ENCODE data around the gene DUSP2. TPM values are rescaled to one million over a fixed set of nuclear protein-coding genes. Genes with fewer than 3 reads are reported as not detected.
A peak's percentile ranks its signal among the peaks of the same experiment; 100 is the strongest.

DUSP2 gene
- polyA plus RNA-seq, 3 donors, result 48.4 to 392 (median 66.1) TPM

- Histone ChIP-seq H4K20me1 (ENCODE audit: insufficient read depth, low read length) (no peaks in the 10 kb centered on the region), H3K9ac (ENCODE audit: insufficient read depth, low read length, poor library complexity, severe bottlenecking) (no peak overlapping the region), H3K4me1 (ENCODE audit: control insufficient read depth in 1 of 2, insufficient read depth in 2 of 2, low read length in 2 of 2) (no peaks in the 10 kb centered on the region), H3K27ac (ENCODE audit: low read depth in 1 of 2, low read length in 2 of 2) (no peak overlapping the region), H3K27me3 (ENCODE audit: control insufficient read depth in 2 of 2, insufficient read depth in 2 of 2, low read length in 2 of 2) (peaks cover 0 to 4% of the 10 kb centered on the region in 2 donors), H3K79me2 (ENCODE audit: insufficient read depth, low read length) (no peaks in the 10 kb centered on the region), H3K36me3 (replicated peaks in 1 of 2; ENCODE audit: control insufficient read depth in 1 of 2, insufficient read depth in 2 of 2, low read length in 2 of 2) (no peaks in the 10 kb centered on the region), H2AFZ (ENCODE audit: insufficient read depth, low read depth, low read length, poor library complexity, severe bottlenecking) (no peak overlapping the region), H3K4me2 (replicated peaks; ENCODE audit: extremely low read depth, low read length, poor library complexity, severe bottlenecking) (no peak overlapping the region), H3K4me3 (replicated peaks in 1 of 3; ENCODE audit: low read depth in 2 of 3, low read length in 3 of 3) (no peak overlapping the region), H3K9me3 (replicated peaks in 1 of 2; ENCODE audit: control insufficient read depth in 1 of 2, insufficient read depth in 1 of 2, low read length in 2 of 2) (peaks cover 9 to 14% of the 10 kb centered on the region in 2 donors)
- Mint-ChIP-seq H3K27me3 (ENCODE audit: low read depth in 3 of 3) (peaks cover 6 to 29% (median 14%) of the 10 kb centered on the region in 3 donors), H3K9me3 (peaks cover 10 to 22% (median 17%) of the 10 kb centered on the region in 7 donors), H3K4me1 (no peaks in the 10 kb centered on the region), H3K4me3 (no peak overlapping the region), H3K27ac (no peak overlapping the region), H3K36me3 (no peaks in the 10 kb centered on the region)
- TF ChIP-seq CTCF (IDR thresholded peaks at IDR 0.05), result no peak
- intact Hi-C loops (cut with micrococcal nuclease), result loop anchor here in 1 of 2 donors (10.0 kb wide), 2 partner anchors 65 to 85 kb away; no protein-coding TSS in a partner anchor
- 95% methylated on average over 3 of the region's 3 CpGs for WGBS (ENCODE audit: insufficient coverage)
- DNase-seq, result no peak
These were observed 35.2 kb downstream of the DUSP2 start for GRCh38 chr2:96109931-96110511.

- intact Hi-C loops (cut with micrococcal nuclease), result no loop called here
- peaks cover 5% of the 10 kb centered on the region for H3K4me1 Mint-ChIP-seq
- Histone ChIP-seq H3K9me3 (replicated peaks in 1 of 2; ENCODE audit: control insufficient read depth in 1 of 2, insufficient read depth in 1 of 2, low read length in 2 of 2) (peaks cover 11 to 18% of the 10 kb centered on the region in 2 donors), H3K27me3 (ENCODE audit: control insufficient read depth in 2 of 2, insufficient read depth in 2 of 2, low read length in 2 of 2) (no peaks in the 10 kb centered on the region), H3K9ac (ENCODE audit: insufficient read depth, low read length, poor library complexity, severe bottlenecking) (no peak overlapping the region), H3K4me1 (ENCODE audit: control insufficient read depth in 1 of 2, insufficient read depth in 2 of 2, low read length in 2 of 2) (peaks cover 3 to 5% of the 10 kb centered on the region in 2 donors), H4K20me1 (ENCODE audit: insufficient read depth, low read length) (no peaks in the 10 kb centered on the region), H3K79me2 (ENCODE audit: insufficient read depth, low read length) (no peaks in the 10 kb centered on the region), H3K36me3 (replicated peaks in 1 of 2; ENCODE audit: control insufficient read depth in 1 of 2, insufficient read depth in 2 of 2, low read length in 2 of 2) (no peaks in the 10 kb centered on the region), H2AFZ (ENCODE audit: insufficient read depth, low read depth, low read length, poor library complexity, severe bottlenecking) (no peak overlapping the region), H3K27ac (ENCODE audit: low read depth in 1 of 2, low read length in 2 of 2) (no peak overlapping the region), H3K4me3 (replicated peaks in 1 of 3; ENCODE audit: low read depth in 2 of 3, low read length in 3 of 3) (no peak overlapping the region), H3K4me2 (replicated peaks; ENCODE audit: extremely low read depth, low read length, poor library complexity, severe bottlenecking) (no peak overlapping the region)
- peaks cover 13 to 27% (median 21%) of the 10 kb centered on the region in 7 donors for H3K9me3 Mint-ChIP-seq
- peak overlapping the region in 1 of 7 donors; percentile 70 for H3K27ac Mint-ChIP-seq
- WGBS (ENCODE audit: insufficient coverage), result 91% methylated on average over 3 of the region's 3 CpGs
- DNase-seq, result no peak
- no peak for TF ChIP-seq CTCF (IDR thresholded peaks at IDR 0.05)
- peaks cover 4 to 24% (median 10%) of the 10 kb centered on the region in 3 donors for H3K27me3 Mint-ChIP-seq (ENCODE audit: low read depth in 3 of 3)
- H3K4me3 Mint-ChIP-seq, result no peak overlapping the region
- H3K36me3 Mint-ChIP-seq, result no peaks in the 10 kb centered on the region
These were observed 35.9 kb downstream of the DUSP2 start for GRCh38 chr2:96109361-96109680.
